Mesendoderm (in vitro differentiated cells): ENCODE measurements around the gene NUPR2.
"Not testable (repeated sequence)": the region's sequence is repeated elsewhere in the genome, so short reads cannot be mapped to it uniquely, and the experiment has no call there.

Experiments
- DNase-seq: peaks from one replicate; pipeline ENCODE4 v3.0.0; 2013
- H2AK5ac ChIP-seq: 2 replicates; pipeline ENCODE4 v1.6.1; 2013; ENCODE audit warnings: low read length, inconsistent platforms
- H2BK120ac ChIP-seq: 2 replicates; pipeline ENCODE4 v1.6.1; 2013; ENCODE audit warnings: low read depth, mild to moderate bottlenecking, low read length, moderate library complexity, mixed read lengths
- H2BK15ac ChIP-seq: replicated peaks from 2 replicates; pipeline ENCODE4 v1.6.1; 2013; ENCODE audit warnings: low read depth, mild to moderate bottlenecking, moderate library complexity
- H2BK5ac ChIP-seq: 2 replicates; pipeline ENCODE4 v1.6.1; 2013; ENCODE audit warnings: low read length, inconsistent platforms
- H3K18ac ChIP-seq: 2 replicates; pipeline ENCODE4 v1.6.1; 2013; ENCODE audit warnings: mild to moderate bottlenecking, low read length, mixed read lengths
- H3K23ac ChIP-seq: one replicate; pipeline ENCODE4 v1.6.1; 2013; ENCODE audit warnings: low read length
- H3K27ac ChIP-seq: 2 replicates; pipeline ENCODE4 v1.5.1; 2013; ENCODE audit warnings: low read depth, mild to moderate bottlenecking, inconsistent platforms, low read length, moderate library complexity
- H3K27me3 ChIP-seq: 2 replicates; pipeline ENCODE4 v1.6.1; 2013; ENCODE audit warnings: low read length, control low read depth, mild to moderate bottlenecking, inconsistent platforms; ENCODE audit not compliant: insufficient read depth, poor library complexity
- H3K36me3 ChIP-seq: 2 replicates; pipeline ENCODE4 v1.6.1; 2013; ENCODE audit warnings: low read length, inconsistent platforms; ENCODE audit not compliant: control insufficient read depth, insufficient read depth
- H3K4ac ChIP-seq: one replicate; pipeline ENCODE4 v1.6.1; 2013; ENCODE audit warnings: low read depth, mild to moderate bottlenecking, low read length, moderate library complexity
- H3K4me1 ChIP-seq: 2 replicates; pipeline ENCODE4 v1.6.1; 2013; ENCODE audit warnings: low read depth, low read length, inconsistent platforms; ENCODE audit not compliant: control insufficient read depth
- H3K4me2 ChIP-seq: 2 replicates; pipeline ENCODE4 v1.6.1; 2013; ENCODE audit warnings: low read length
- H3K4me3 ChIP-seq: 2 replicates; pipeline ENCODE4 v1.5.1; 2013; ENCODE audit warnings: mild to moderate bottlenecking, low read length
- H3K56ac ChIP-seq: one replicate; pipeline ENCODE4 v1.6.1; 2013; ENCODE audit warnings: low read length
- H3K79me1 ChIP-seq: 2 replicates; pipeline ENCODE4 v1.6.1; 2013; ENCODE audit warnings: low read length, inconsistent platforms
- H3K79me2 ChIP-seq: 2 replicates; pipeline ENCODE4 v1.6.1; 2013; ENCODE audit warnings: mild to moderate bottlenecking, low read length; ENCODE audit not compliant: control insufficient read depth, insufficient read depth
- H3K9ac ChIP-seq: 2 replicates; pipeline ENCODE4 v1.6.1; 2013; ENCODE audit warnings: low read length, inconsistent platforms
- H4K5ac ChIP-seq: one replicate; pipeline ENCODE4 v1.6.1; 2013; ENCODE audit warnings: low read length
- H4K8ac ChIP-seq: one replicate; pipeline ENCODE4 v1.6.1; 2013; ENCODE audit warnings: low read depth, mild to moderate bottlenecking, control low read depth, low read length, moderate library complexity
- WGBS: extraction: QIAGEN DNeasy Blood & Tissue Kit; methylation state at CpG from one replicate; pipeline ENCODE4 v1.1.7; 2013; ENCODE audit warnings: low lambda C conversion rate, missing lambda C conversion rate; ENCODE audit not compliant: insufficient coverage; ENCODE audit errors: extremely low coverage; 5-methylcytosine and 5-hydroxymethylcytosine counted together

NUPR2 gene

DNA sequence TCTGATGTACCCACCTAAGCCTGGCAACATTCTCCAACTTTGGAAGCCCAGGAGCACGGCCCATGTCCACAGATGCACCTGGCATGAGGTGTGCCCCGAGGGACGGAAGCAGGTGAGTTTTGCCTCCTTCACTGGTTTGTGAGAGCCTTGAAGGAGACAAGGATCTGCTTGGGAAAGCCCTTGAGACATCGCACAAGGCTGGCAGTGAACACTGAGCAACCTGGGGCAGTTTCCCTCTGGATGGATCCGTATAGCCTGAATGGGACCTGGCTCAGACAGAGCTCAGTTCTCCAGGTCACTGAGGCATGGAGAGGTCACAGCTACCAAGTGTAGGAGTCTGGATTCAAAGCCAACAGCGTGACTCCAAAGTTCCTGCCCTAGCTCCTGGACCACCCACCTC lies 8.8 kb upstream of the NUPR2 start:
- H3K27me3 ChIP-seq = no peaks in the 10 kb centered on the region
- no peak overlapping the region for H3K27ac ChIP-seq
- DNase-seq = no peak
- no peak overlapping the region for H3K23ac ChIP-seq
- H3K56ac ChIP-seq = no peak overlapping the region
- no peak overlapping the region for H3K4me3 ChIP-seq
- no peak overlapping the region for H4K8ac ChIP-seq
- H3K4me1 ChIP-seq = no peaks in the 10 kb centered on the region
- no peak overlapping the region for H4K5ac ChIP-seq
- no peaks in the 10 kb centered on the region for H3K36me3 ChIP-seq
- no peak overlapping the region for H2BK5ac ChIP-seq
- no peak overlapping the region for H3K9ac ChIP-seq
- H3K4me2 ChIP-seq = no peak overlapping the region
- no peak overlapping the region for H3K4ac ChIP-seq
- no peaks in the 10 kb centered on the region for H3K79me2 ChIP-seq
- H3K79me1 ChIP-seq = no peaks in the 10 kb centered on the region
- H2BK15ac ChIP-seq = no peak overlapping the region
- no peak overlapping the region for H3K18ac ChIP-seq
- H2AK5ac ChIP-seq = no peak overlapping the region
- H2BK120ac ChIP-seq = no peak overlapping the region
- no CpG with 5 or more reads among the region's 6 CpGs for WGBS

DNA sequence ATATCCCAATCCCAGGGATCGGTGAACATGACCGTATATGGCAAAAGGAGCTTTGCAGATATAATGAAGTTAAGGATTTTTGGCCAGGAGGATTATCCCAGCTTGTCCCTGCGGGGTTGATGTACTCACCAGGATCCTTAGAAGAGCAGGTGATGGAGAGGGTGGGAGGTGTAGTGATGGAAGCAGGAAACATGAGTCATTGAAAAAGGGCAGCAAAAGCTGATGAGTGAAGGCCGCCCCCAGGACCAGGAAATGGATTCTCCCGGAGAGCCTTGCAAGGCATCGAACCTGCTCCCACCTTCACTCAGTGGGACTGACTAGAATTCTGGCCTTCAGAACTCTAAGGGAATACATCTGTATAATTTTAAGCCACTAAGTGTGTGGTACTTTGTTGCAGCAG lies 5.2 kb upstream of the NUPR2 start:
- no peak overlapping the region for H2AK5ac ChIP-seq
- H4K5ac ChIP-seq = no peak overlapping the region
- no peak overlapping the region for H3K4me2 ChIP-seq
- no peak overlapping the region for H2BK15ac ChIP-seq
- H3K79me2 ChIP-seq = no peaks in the 10 kb centered on the region
- H3K79me1 ChIP-seq = no peaks in the 10 kb centered on the region
- H3K23ac ChIP-seq = no peak overlapping the region
- no peak overlapping the region for H2BK5ac ChIP-seq
- no peaks in the 10 kb centered on the region for H3K4me1 ChIP-seq
- no peaks in the 10 kb centered on the region for H3K27me3 ChIP-seq
- no peak overlapping the region for H3K4me3 ChIP-seq
- H2BK120ac ChIP-seq = no peak overlapping the region
- WGBS = no CpG with 5 or more reads among the region's 6 CpGs
- no peak overlapping the region for H3K4ac ChIP-seq
- no peak for DNase-seq
- H4K8ac ChIP-seq = no peak overlapping the region
- no peak overlapping the region for H3K9ac ChIP-seq
- H3K36me3 ChIP-seq = no peaks in the 10 kb centered on the region
- H3K27ac ChIP-seq = no peak overlapping the region
- no peak overlapping the region for H3K18ac ChIP-seq
- no peak overlapping the region for H3K56ac ChIP-seq

DNA sequence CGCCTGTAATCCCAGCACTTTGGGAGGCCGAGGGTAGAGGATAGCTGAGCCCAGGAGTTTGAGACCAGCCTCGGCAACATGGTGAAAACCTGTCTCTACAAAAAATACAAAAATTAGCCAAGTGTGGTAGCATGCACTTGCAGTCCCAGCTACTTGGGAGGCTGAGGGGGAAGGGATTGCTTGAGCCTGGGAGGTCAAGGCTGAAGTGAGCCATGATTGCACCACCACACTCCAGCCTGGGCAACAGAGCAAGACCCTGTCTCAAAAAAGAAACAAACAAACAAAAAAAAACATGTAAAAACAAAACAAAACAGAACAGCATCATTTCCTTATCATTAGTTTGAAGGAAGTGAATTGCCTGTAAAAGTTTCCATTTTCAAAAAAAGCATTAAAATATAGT lies 4.0 kb downstream of the NUPR2 start:
- H4K8ac ChIP-seq, H3K56ac ChIP-seq, H2BK5ac ChIP-seq, H3K4ac ChIP-seq, H3K4me1 ChIP-seq, H2BK15ac ChIP-seq, H3K18ac ChIP-seq, H4K5ac ChIP-seq, H3K23ac ChIP-seq, H3K36me3 ChIP-seq, H3K27ac ChIP-seq, H3K9ac ChIP-seq, H3K4me3 ChIP-seq, H3K79me2 ChIP-seq, H3K27me3 ChIP-seq, DNase-seq, H2BK120ac ChIP-seq, H3K4me2 ChIP-seq, H2AK5ac ChIP-seq, H3K79me1 ChIP-seq: not testable (repeated sequence)
- no CpG with 5 or more reads among the region's 3 CpGs for WGBS

DNA sequence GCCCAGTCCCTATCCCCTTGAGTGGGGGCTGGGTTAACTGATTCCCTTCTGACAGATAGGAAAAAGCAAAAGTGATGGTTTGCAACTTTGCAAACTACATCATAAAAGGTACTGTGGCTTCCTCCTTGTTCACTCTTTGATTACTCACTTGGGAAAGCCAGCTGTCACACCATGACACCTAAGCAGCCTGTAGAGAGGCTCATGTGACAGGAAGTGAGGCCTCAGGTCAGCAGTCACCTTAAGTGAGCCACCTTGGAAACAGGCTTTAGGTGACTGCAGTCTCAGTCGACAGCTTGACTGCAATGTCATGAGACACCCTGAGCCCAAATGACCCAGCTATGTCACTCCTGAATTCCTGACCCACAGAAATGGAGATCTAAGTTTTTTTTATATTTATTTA lies 5.6 kb downstream of the NUPR2 start:
- no CpG with 5 or more reads among the region's 1 CpG for WGBS
- H4K8ac ChIP-seq = no peak overlapping the region

DNA sequence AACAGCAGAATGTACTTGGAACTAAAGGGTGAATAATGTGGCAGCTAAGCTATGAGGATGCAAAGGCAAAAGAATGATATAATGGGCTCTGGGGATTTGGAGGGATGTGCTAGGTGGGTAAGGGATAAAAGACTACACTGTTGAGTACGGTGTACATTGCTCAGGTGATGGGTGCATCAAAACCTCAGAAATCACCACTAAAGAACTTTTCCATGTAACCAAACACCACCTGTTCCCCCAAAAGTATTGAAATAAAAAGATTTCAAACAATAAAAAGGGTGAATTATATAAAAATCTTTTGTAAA lies 8.3 kb downstream of the NUPR2 start:
- Histone ChIP-seq H3K4me2 (no peak overlapping the region), H2BK15ac (no peak overlapping the region), H3K79me2 (peaks cover 14% of the 10 kb centered on the region), H2AK5ac (no peak overlapping the region), H3K27me3 (no peaks in the 10 kb centered on the region), H4K8ac (no peak overlapping the region), H4K5ac (no peak overlapping the region), H3K56ac (no peak overlapping the region), H2BK5ac (no peak overlapping the region), H3K36me3 (peaks cover 4% of the 10 kb centered on the region), H3K4me3 (no peak overlapping the region), H3K18ac (no peak overlapping the region), H3K4ac (no peak overlapping the region), H3K4me1 (peaks cover 1% of the 10 kb centered on the region), H3K9ac (no peak overlapping the region), H3K27ac (no peak overlapping the region), H3K23ac (no peak overlapping the region), H2BK120ac (no peak overlapping the region), H3K79me1 (peaks cover 3% of the 10 kb centered on the region)
- WGBS = no CpG with 5 or more reads among the region's 1 CpG
- no peak for DNase-seq

More for the DNA sequence above, 5.6 kb downstream of the NUPR2 start:
- Histone ChIP-seq H3K36me3 (no peaks in the 10 kb centered on the region), H3K9ac (no peak overlapping the region), H3K79me2 (peaks cover 5% of the 10 kb centered on the region), H3K79me1 (no peaks in the 10 kb centered on the region), H3K18ac (no peak overlapping the region), H3K4me3 (no peak overlapping the region), H2BK120ac (no peak overlapping the region), H3K4me2 (no peak overlapping the region), H3K4ac (no peak overlapping the region), H2BK15ac (no peak overlapping the region), H3K23ac (no peak overlapping the region), H3K27me3 (no peaks in the 10 kb centered on the region), H4K5ac (no peak overlapping the region), H3K56ac (no peak overlapping the region), H2BK5ac (no peak overlapping the region), H3K27ac (no peak overlapping the region), H2AK5ac (no peak overlapping the region), H3K4me1 (no peaks in the 10 kb centered on the region)
- DNase-seq = no peak

DNA sequence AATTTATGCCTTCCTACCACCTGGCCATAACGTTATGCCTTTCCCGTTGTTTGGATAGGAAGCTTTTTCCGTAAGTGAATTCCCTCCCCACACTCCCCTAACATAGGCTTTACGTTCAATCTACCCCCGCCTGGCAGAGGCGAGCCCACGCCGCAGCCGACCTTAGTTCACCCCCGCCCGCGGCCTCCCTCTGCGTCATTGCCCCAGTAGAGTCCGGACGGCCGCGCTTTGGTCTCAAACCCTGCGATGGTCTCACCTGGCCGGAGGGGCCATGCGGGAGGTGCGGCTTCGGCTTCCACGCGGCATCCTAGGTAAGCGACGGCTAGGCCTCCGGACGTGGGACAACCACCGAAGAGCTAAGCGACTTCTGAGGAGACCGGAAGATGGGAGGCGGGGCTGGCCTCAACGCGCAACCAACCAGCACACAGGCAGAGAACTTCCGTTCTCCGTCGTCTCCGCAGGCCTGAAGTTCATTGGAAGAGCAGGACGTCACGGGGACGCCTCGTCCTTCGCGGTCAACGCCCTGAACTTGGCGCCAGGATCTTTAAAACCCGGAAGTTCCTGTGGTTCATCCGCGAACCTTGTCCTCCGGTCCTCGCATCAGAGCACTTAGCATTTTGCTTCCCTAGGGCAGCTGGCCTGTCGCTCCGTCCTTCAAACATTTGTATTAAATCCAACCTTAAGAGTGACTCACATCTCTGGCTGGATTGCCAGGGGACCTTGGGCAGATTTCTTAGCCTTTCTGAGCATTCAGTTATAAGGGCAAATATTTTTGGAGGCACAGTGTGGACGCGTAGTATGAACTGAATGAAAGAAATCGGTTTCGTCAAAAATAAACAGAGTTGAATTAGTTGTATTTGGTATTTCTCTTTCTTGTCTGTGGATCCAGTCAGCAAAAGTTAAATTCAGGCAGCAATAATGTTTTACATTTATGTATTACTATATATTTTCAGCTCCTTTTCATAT lies 9.8 kb downstream of the NUPR2 start, which contains the start of gene CHCHD2:
Gene CHCHD2, minus strand, starts transcription at position 369 of the 966 bp plus-strand sequence. Its CDS starts 63 bp downstream, at position 306.
- H4K8ac ChIP-seq = no peak within 1 kb of the TSS
- no peak within 1 kb of the TSS for H3K27ac ChIP-seq
- no CpG with 5 or more reads among the region's 57 CpGs for WGBS
- peak within 1 kb of the TSS; percentile 70 for H3K4me2 ChIP-seq
- peaks cover 1% of the 10 kb centered on the region for H3K4me1 ChIP-seq
- H3K27me3 ChIP-seq = no peaks in the 10 kb centered on the region
- no peak within 1 kb of the TSS for H3K23ac ChIP-seq
- H2BK15ac ChIP-seq = no peak within 1 kb of the TSS
- no peak within 1 kb of the TSS for H2AK5ac ChIP-seq
- H3K56ac ChIP-seq = peak within 1 kb of the TSS; percentile 91
- peak; percentile 99 for DNase-seq
- peaks cover 6% of the 10 kb centered on the region for H3K36me3 ChIP-seq
- peak within 1 kb of the TSS; percentile 99 for H3K4me3 ChIP-seq
- H3K18ac ChIP-seq = no peak within 1 kb of the TSS
- peak within 1 kb of the TSS; percentile 96 for H3K9ac ChIP-seq
- H3K79me2 ChIP-seq = peaks cover 14% of the 10 kb centered on the region
- no peak within 1 kb of the TSS for H3K4ac ChIP-seq
- no peak within 1 kb of the TSS for H2BK120ac ChIP-seq
- H3K79me1 ChIP-seq = peaks cover 3% of the 10 kb centered on the region
- H2BK5ac ChIP-seq = no peak within 1 kb of the TSS
- no peak within 1 kb of the TSS for H4K5ac ChIP-seq
